NT2/D1 (cell line): Measurements from ENCODE around the gene THBS2.
"Not testable (repeated sequence)": the region's sequence is repeated elsewhere in the genome, so short reads cannot be mapped to it uniquely, and the experiment has no call there.

Experiments used
- DNase-seq: peaks from one replicate; pipeline ENCODE4 v3.0.0-alpha.2; 2011; ENCODE audit warnings: low read depth, low spot score
- H3K27me3 ChIP-seq: 2 replicates; pipeline ENCODE4 v1.6.0; 2011; ENCODE audit warnings: mild to moderate bottlenecking; ENCODE audit not compliant: insufficient read length, insufficient read depth
- H3K36me3 ChIP-seq: 2 replicates; pipeline ENCODE4 v1.6.1; 2011; ENCODE audit warnings: mild to moderate bottlenecking, low read length, mixed read lengths; ENCODE audit not compliant: insufficient read depth, insufficient read length
- H3K4me1 ChIP-seq: 2 replicates; pipeline ENCODE4 v1.5.1; 2011; ENCODE audit not compliant: insufficient read depth, insufficient read length
- H3K4me3 ChIP-seq: 2 replicates; pipeline ENCODE4 v1.5.1; 2011; ENCODE audit warnings: low read depth; ENCODE audit not compliant: insufficient read length
- H3K9ac ChIP-seq: 2 replicates; pipeline ENCODE4 v1.6.0; 2011; ENCODE audit warnings: low read depth; ENCODE audit not compliant: insufficient read length
- H3K9me3 ChIP-seq: 2 replicates; pipeline ENCODE4 v1.5.1; 2011; ENCODE audit warnings: mild to moderate bottlenecking, low read length; ENCODE audit not compliant: insufficient read depth
- SUZ12 ChIP-seq: IDR thresholded peaks from 2 replicates; pipeline ENCODE4 v1.6.1; 2011; ENCODE audit not compliant: insufficient read length, insufficient read depth; ENCODE audit errors: extremely low read depth
- YY1 ChIP-seq: IDR thresholded peaks from 2 replicates; pipeline ENCODE4 v1.6.1; 2011; ENCODE audit not compliant: insufficient read length, insufficient read depth
- ZNF274 ChIP-seq: IDR thresholded peaks from 2 replicates; pipeline ENCODE4 v1.6.1; 2011; ENCODE audit warnings: mild to moderate bottlenecking, low read depth, low read length

Gene THBS2

DNA sequence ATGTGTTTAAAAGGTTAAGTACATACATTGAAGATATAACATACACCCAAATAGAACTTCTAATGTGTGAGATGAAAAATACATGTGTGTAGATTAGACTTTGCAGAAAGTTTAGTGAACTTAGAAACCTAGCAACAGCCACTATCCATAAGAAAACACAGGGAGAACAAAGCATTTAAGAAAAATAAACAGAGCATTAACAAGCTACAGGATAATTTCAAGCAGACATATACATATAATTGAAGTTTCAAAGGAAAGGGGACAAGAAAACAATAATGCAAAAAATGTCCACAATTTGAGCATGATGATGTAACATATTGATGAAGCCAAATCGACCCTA is 18.2 kb upstream of the THBS2 start:
- no peak for TF ChIP-seq YY1
- TF ChIP-seq ZNF274, result no peak
- no peak for TF ChIP-seq SUZ12
- Histone ChIP-seq H3K9me3 (0 out of 2 replicates have a peak, but pooled peaks cover 3% of the 10 kb centered on the region), H3K36me3 (no peaks in the 10 kb centered on the region), H3K27me3 (no peaks in the 10 kb centered on the region), H3K9ac (no peak overlapping the region), H3K4me3 (no peak overlapping the region), H3K4me1 (no peaks in the 10 kb centered on the region)
- DNase-seq, result no peak

DNA sequence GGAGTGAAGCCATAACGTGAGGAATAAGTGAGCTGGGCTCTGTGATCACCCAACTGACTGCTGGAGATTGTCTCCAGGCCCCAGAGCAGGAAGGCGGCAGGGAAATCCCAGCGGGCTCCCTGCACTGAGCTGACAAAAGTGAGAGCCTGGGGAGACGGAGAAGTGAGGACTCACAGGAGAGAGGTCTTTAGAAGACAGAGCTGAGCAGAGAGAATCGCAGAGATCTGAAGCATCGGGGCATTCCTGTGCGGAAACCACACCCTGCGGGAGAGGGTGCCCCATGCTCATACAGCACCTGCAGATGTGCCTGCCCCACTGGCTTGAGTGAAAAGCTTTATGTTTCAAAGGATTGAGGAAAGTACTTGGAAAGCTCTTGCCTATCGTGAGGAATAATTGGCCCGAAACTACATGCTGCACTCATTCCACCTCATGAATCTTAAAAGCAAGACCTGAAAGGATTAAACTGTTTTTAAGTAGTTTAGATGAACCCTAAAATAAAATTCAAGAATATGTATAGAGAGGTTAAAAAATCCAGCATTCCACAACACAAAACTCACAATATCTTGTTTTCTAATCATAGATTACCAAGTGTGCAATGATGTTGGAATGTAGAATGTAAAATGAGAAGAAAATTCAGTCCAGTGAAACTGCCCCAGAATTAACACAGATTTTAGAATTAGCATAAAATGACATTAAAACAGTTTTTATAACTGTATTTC is 17.7 kb upstream of the THBS2 start:
- no peak overlapping the region for H3K9ac ChIP-seq
- DNase-seq, result no peak
- H3K9me3 ChIP-seq, result 0 out of 2 replicates have a peak, but pooled peaks cover 3% of the 10 kb centered on the region
- H3K27me3 ChIP-seq, result no peaks in the 10 kb centered on the region
- H3K4me1 ChIP-seq, result no peaks in the 10 kb centered on the region
- H3K4me3 ChIP-seq, result no peak overlapping the region
- TF ChIP-seq SUZ12, result no peak
- no peaks in the 10 kb centered on the region for H3K36me3 ChIP-seq

DNA sequence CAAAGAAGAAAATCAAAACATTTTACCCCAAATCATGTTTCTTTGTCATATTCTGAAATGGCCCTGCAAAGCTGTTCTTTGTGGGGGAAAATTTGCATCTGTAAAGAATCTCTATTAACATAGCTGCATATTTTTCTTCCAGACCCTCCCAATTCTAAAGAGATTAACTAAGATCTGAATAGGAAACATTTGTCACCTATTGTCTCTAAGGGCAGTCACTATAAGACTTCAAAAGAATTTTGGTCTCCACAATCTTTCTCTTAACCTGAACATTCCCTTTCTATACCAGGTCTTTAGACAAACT is 16.4 kb upstream of the THBS2 start:
- H3K4me1 ChIP-seq, H3K4me3 ChIP-seq, H3K9me3 ChIP-seq, H3K9ac ChIP-seq, DNase-seq, H3K27me3 ChIP-seq, H3K36me3 ChIP-seq: not testable (repeated sequence)

DNA sequence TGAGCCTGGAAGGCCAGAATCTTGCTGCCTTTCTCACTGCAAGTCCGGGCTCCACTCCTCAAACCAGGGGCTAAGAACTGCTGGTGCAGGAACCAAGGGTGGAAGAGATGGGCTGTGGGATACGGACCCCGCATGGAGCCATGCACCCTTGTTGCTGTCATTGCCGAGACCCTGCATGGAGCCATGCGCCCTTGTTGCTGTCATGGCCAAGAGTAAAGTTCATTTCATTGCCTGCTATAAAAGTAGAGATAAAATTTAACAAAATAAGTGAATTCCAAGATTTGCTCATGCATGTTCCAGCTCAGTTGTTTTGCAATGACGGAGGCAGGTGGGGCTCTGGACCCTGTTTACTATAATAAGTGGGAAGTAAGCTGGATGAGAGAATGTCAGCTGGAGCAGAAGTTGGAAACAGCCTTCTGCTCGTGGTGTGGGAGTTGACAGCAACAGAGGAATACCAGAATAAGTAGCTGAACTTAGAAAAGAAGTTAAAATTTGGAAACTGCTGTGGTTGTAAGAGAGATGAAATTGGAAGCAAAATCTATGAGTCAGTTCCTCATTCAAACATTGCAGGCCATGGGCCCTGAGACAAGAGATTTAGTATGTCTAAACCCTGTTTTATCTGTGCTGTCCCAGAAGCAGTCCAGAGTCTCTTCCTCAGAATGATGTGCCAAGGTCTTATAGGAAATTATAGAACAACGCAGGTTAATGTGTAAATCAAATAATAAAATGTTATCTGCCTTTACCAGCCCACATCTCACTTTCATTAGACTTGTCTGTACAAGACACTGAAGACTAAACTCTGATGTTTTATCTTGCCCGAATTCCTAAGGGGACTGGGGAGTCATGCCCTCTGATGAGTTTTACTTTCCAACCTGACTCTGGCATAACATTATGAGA is 15.8 kb upstream of the THBS2 start:
- no peak for DNase-seq

DNA sequence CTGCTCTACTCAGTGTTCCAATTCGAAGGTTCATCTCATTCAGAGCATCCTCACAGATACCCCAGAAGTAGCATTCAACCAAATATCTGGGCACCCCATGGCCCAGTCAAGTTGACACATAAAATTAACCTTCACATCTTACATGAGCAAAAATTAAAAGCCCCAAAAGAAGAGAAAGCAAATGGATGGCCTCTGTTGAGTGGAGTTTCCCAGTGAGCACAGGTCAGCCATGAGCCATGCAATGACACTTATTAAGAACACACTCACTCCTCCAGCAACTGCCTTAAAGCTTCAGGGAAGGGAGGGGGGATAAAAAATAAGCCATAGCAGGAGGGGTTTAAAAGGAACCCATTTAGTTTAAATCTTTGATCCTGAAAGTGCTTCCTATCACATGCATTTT is 14.6 kb upstream of the THBS2 start:
- Histone ChIP-seq H3K4me3 (no peak overlapping the region), H3K9ac (no peak overlapping the region), H3K4me1 (no peaks in the 10 kb centered on the region), H3K36me3 (no peaks in the 10 kb centered on the region), H3K9me3 (0 out of 2 replicates have a peak, but pooled peaks cover 3% of the 10 kb centered on the region), H3K27me3 (no peaks in the 10 kb centered on the region)
- TF ChIP-seq SUZ12, result no peak
- TF ChIP-seq YY1, result no peak
- TF ChIP-seq ZNF274, result no peak
- no peak for DNase-seq

More for the DNA sequence above, 15.8 kb upstream of the THBS2 start:
- Histone ChIP-seq H3K9me3 (0 out of 2 replicates have a peak, but pooled peaks cover 3% of the 10 kb centered on the region), H3K27me3 (no peaks in the 10 kb centered on the region), H3K9ac (no peak overlapping the region), H3K4me3 (no peak overlapping the region), H3K4me1 (no peaks in the 10 kb centered on the region), H3K36me3 (no peaks in the 10 kb centered on the region)
- no peak for TF ChIP-seq ZNF274
- TF ChIP-seq SUZ12, result no peak
- no peak for TF ChIP-seq YY1

DNA sequence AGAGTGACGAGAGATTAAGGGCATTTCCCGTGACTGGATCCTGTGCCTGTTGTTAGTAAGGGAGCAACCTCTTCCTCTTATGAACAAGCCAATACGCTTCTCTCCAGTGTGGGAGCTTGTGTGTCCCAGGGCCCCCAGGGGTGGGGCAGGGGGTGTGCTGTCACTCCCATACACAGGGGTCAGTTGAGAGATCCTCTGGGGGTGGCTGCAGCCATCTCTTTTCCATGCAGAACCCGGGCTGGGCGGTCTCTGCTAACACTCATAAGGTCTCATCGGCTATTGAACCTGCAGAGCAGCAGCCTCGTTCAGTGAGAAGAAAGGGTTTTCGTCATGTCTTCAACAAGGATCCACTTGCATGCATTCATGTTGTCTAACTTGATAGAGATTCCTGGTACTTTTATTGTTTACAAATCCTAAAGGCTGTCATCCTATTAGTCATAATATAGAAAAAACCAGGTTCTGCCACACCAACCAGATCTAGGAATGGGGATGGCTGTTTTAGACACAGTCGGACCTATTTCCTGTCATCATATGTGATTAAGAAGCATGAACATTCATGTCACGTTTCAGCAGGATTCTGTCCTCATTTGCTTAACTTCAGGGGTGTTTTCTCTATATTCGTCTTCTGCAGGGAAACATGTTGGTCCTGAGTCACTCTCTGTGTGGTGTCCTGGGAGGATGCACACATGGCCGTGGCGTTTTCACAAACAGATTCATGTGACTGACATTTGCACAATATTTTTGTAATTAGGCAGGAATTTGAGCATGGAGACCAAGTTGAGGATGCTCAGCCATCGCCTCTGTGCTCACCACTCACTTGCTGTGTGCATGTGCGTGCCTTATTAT is 13.3 kb upstream of the THBS2 start:
- TF ChIP-seq ZNF274 (no peak), YY1 (no peak), SUZ12 (no peak)
- Histone ChIP-seq H3K36me3 (no peaks in the 10 kb centered on the region), H3K4me3 (no peak overlapping the region), H3K4me1 (no peaks in the 10 kb centered on the region), H3K27me3 (no peaks in the 10 kb centered on the region), H3K9me3 (0 out of 2 replicates have a peak, but pooled peaks cover 3% of the 10 kb centered on the region), H3K9ac (no peak overlapping the region)
- DNase-seq, result no peak

DNA sequence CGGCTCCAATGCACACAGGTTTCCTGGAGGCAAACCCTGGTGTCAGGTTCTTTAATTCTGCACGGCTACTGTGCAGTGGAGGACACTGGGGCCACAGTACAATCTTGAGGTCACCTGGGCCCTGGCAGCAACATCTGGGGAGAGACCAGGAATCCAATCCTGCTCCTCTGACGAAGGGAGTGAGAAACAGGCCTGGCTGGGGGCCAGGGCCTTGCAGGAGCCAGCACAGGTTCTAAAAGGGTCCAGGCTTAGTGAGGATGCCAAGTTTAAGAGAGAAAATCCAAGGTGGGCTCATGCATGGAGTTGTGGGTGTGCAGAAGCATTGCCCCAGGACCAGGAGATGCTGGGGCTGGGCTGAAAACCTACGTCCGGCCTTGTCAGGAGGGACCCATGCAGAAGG is 12.6 kb upstream of the THBS2 start:
- Histone ChIP-seq H3K9me3 (0 out of 2 replicates have a peak, but pooled peaks cover 3% of the 10 kb centered on the region), H3K4me1 (no peaks in the 10 kb centered on the region), H3K36me3 (no peaks in the 10 kb centered on the region), H3K4me3 (no peak overlapping the region), H3K27me3 (no peaks in the 10 kb centered on the region), H3K9ac (no peak overlapping the region)
- no peak for TF ChIP-seq YY1
- TF ChIP-seq SUZ12, result no peak
- TF ChIP-seq ZNF274, result no peak
- DNase-seq, result no peak
